ENCODE data around the gene SFMBT2.

DNA sequence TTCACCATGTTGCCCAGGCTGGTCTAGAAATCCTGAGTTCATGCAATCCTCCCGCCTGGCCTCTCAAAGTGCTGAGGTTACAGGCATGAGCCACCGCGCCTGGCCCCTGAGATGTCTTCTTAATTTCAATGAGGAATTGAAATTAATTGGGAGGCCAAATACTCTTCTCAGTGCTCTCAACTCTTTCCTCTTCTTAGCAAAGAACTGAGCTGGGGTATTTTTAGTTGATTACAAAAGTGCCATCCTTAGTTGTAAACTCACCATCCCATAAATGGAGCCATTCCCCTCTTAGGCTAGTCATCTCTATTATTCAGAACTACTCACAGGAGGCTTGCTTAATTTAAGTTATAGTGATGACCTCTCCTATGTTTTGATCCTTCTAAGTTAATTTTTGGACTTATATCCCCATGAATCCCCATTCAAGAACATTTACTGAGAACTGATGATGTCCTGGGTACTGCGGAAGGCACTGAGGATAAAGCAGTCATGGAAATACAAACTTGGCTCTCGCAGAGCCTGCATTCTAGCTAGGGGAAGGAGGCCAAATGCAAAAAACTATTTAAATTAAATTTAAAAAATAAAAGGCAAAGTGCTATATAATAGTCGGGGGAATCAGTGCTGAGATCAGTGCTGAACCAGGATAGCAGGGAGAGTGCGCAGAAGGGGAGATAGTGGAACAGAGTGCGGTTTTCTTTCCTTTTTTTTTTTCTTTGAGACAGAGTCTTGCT lies 145.3 kb downstream of the SFMBT2 start:
- no peak for TF ChIP-seq CTCF (IDR thresholded peaks at IDR 0.05 in 8 of 11, conservative IDR thresholded peaks at IDR 0.05 in 3 of 11)
- no peak for TF ChIP-seq POLR2A (IDR thresholded peaks at IDR 0.05)
- no peak for TF ChIP-seq POLR2AphosphoS5 (IDR thresholded peaks at IDR 0.05)

Measured in spleen (tissue), 7 donors.